ENCODE data around the gene MED16. TPM values are rescaled to one million over a fixed set of nuclear protein-coding genes. Genes with fewer than 3 reads are reported as not detected.

The MED16 gene
- total RNA-seq, 6 donors from 2014 or later, result 33.5 to 110 (median 62.1) TPM

DNA sequence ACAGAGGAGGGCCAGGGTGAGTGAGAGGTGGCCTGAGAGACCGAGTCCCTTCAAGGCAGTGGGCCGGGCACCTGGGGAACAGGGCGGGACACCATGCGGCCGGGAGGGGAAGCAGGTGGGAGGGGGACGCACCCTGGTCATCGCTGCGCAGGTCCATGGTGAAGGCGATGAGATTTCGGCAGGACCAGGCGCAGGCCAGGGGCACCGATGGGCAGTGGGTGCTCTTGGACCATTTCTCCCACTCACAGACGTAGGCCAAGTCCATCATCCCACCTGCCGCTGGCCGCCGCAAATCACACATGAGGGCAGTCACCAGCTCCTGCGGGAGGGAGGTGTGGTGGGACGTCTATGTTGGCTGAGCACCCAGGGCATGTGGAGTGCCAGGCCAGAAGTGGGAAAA lies 2.2 kb downstream of the MED16 start:
- Histone ChIP-seq H3K36me3 (peaks cover under 1 to 48% (median 29%) of the 10 kb centered on the region in 4 donors), H3K4me3 (no peak overlapping the region), H3K4me1 (peaks cover 7 to 20% (median 18%) of the 10 kb centered on the region in 4 donors), H3K9me3 (no peaks in the 10 kb centered on the region), H3K27me3 (no peaks in the 10 kb centered on the region), H3K27ac (peak overlapping the region in 1 of 4 donors; percentile 49)
- DNase-seq (peak in 1 of 2 donors; percentile 78), ATAC-seq (ENCODE audit: low FRiP score in 2 of 2) (no peak)
- no peak for TF ChIP-seq POLR2AphosphoS5 (IDR thresholded peaks at IDR 0.05)
- no peak for TF ChIP-seq POLR2A (IDR thresholded peaks at IDR 0.05)
- TF ChIP-seq EP300 (IDR thresholded peaks at IDR 0.05), result no peak
- TF ChIP-seq, protein P1, sequence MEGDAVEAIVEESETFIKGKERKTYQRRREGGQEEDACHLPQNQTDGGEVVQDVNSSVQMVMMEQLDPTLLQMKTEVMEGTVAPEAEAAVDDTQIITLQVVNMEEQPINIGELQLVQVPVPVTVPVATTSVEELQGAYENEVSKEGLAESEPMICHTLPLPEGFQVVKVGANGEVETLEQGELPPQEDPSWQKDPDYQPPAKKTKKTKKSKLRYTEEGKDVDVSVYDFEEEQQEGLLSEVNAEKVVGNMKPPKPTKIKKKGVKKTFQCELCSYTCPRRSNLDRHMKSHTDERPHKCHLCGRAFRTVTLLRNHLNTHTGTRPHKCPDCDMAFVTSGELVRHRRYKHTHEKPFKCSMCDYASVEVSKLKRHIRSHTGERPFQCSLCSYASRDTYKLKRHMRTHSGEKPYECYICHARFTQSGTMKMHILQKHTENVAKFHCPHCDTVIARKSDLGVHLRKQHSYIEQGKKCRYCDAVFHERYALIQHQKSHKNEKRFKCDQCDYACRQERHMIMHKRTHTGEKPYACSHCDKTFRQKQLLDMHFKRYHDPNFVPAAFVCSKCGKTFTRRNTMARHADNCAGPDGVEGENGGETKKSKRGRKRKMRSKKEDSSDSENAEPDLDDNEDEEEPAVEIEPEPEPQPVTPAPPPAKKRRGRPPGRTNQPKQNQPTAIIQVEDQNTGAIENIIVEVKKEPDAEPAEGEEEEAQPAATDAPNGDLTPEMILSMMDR (IDR thresholded peaks at IDR 0.05), result no peak
- WGBS, 2 donors, result 80 to 94% methylated on average over 3 to 18 of the region's 18 CpGs

DNA sequence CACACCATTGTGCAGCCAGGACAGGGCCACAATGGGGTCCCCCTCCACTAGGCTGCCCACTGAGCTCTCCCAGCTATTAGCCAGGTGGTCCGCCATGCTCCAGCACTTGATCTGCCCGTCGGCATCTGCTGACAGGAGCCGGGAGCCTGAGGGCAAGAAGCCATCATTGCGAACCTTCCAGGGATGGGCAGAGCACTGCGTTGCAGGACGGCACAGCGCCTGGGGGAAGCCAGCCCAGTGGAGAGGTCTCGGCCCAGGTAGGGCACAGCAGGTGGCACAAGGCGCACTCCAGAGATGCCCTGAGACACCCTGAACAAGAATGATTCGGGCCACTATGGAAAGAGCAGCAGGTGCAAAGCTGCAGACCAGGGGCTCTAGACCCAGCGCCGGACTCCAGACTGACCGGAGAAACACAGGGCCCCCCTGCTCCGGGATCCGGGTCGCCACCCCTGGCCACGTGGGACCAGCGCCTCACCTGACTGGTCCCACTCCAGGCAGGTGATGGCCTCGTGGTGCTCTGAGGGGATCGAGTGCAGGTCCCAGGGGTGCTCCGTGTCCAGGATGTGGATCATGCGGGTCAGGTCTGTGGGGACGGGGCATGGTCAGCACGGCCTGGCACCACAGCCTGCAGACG lies 3.2 kb downstream of the MED16 start:
- Histone ChIP-seq H3K4me3 (no peak overlapping the region), H3K36me3 (peaks cover 9 to 59% (median 39%) of the 10 kb centered on the region in 4 donors), H3K4me1 (peaks cover 7 to 20% (median 18%) of the 10 kb centered on the region in 4 donors), H3K9me3 (no peaks in the 10 kb centered on the region), H3K27me3 (no peaks in the 10 kb centered on the region), H3K27ac (no peak overlapping the region)
- TF ChIP-seq POLR2A (IDR thresholded peaks at IDR 0.05) (no peak), POLR2AphosphoS5 (IDR thresholded peaks at IDR 0.05) (no peak), EP300 (IDR thresholded peaks at IDR 0.05) (no peak)
- TF ChIP-seq, protein P1 (IDR thresholded peaks at IDR 0.05), result no peak
- ATAC-seq (ENCODE audit: low FRiP score in 2 of 2) (no peak), DNase-seq (peak in 1 of 2 donors; percentile 70)
- 93 to 94% methylated on average over 9 to 19 of the region's 26 CpGs for WGBS, 2 donors

DNA sequence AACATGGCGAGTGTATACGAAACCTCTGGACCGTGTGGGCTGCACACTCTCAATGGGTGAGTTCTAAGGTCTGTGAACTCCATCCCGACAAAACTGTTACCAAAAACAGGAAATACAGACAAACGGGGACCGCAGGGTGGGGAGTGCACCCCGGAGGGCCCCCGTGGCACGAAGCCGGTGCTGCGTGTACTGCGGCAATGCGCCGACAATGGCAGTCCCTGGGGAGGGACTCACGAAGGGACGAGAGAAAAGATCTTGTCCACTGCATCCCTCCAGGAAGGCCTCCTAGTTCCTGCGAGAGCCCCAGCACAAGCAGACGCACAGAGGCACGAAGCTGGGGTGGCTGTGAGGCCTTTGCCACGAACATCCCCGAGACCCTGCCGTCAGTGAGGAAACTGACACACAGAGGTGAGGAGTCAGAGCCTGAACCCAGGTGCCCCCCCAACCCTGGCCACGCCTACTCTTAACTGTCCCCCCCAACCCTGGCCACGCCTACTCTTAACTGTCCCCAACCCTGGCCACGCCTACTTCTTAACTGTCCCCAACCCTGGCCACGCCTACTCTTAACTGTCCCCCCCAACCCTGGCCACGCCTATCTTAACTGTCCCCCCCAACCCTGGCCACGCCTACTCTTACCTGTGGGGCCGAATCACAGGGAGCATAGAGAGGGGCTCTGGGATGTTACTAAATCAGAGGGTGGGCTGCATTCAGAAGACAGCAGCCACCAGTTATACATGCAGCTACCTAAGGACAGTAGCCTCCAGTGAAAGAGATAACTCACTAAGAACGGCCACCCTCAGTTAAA lies 4.2 kb downstream of the MED16 start:
- WGBS, 2 donors, result 87 to 90% methylated on average over 24 to 30 of the region's 30 CpGs
- Histone ChIP-seq H3K4me1 (peaks cover 7 to 19% (median 17%) of the 10 kb centered on the region in 4 donors), H3K36me3 (peaks cover 10 to 69% (median 47%) of the 10 kb centered on the region in 4 donors)

DNA sequence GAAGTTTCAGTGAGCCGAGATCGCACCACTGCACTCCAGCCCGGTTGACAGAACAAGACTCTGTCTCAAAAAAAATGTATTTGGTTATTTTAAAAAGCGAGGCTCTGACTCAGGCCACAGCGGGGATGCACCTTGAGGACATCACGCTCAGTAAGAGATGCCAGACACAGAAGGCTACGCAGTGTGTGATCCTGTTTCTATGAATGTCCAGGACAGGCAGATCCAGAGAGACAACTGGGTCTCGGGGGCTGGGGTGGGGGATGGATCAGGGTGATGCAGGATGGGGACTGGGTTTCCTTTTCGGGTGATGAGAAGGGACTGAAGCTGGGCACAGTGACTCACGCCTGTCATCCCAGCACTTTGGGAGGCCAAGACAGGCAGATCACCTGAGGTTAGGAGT lies 5.4 kb downstream of the MED16 start:
- Histone ChIP-seq H3K27me3 (no peaks in the 10 kb centered on the region), H3K4me1 (peaks cover 7 to 15% (median 13%) of the 10 kb centered on the region in 4 donors), H3K9me3 (no peaks in the 10 kb centered on the region), H3K27ac (no peak overlapping the region), H3K36me3 (peaks cover 10 to 78% (median 58%) of the 10 kb centered on the region in 4 donors), H3K4me3 (no peak overlapping the region)
- WGBS, 2 donors, result 93 to 94% methylated on average over 10 of the region's 10 CpGs
- no peak for ATAC-seq (ENCODE audit: low FRiP score in 2 of 2)
- no peak for DNase-seq
- TF ChIP-seq EP300 (IDR thresholded peaks at IDR 0.05) (no peak), POLR2AphosphoS5 (IDR thresholded peaks at IDR 0.05) (no peak), POLR2A (IDR thresholded peaks at IDR 0.05) (no peak)
- TF ChIP-seq, protein P1 (IDR thresholded peaks at IDR 0.05), result no peak

More for the DNA sequence above, 4.2 kb downstream of the MED16 start:
- H3K27me3 ChIP-seq, result no peaks in the 10 kb centered on the region
- no peak for ATAC-seq (ENCODE audit: low FRiP score in 2 of 2)
- H3K9me3 ChIP-seq, result no peaks in the 10 kb centered on the region
- H3K4me3 ChIP-seq, result no peak overlapping the region
- no peak overlapping the region for H3K27ac ChIP-seq
- peak in 1 of 2 donors; percentile 75 for DNase-seq
- TF ChIP-seq POLR2AphosphoS5 (IDR thresholded peaks at IDR 0.05) (no peak), POLR2A (IDR thresholded peaks at IDR 0.05) (no peak)
- TF ChIP-seq, protein P1 (IDR thresholded peaks at IDR 0.05), result no peak
